Glutamatergic neuron (in vitro differentiated cells): Measurements from ENCODE around the gene SAE1. TPM values are rescaled to one million over a fixed set of nuclear protein-coding genes. Genes with fewer than 3 reads are reported as not detected.

Source experiments
- DNase-seq: peaks from one replicate; pipeline ENCODE4 v3.0.0; 2022
- H3K27ac Mint-ChIP-seq: one replicate; pipeline ENCODE4 v1.8.0; 2020; ENCODE audit warnings: mild to moderate bottlenecking, mixed read lengths, inconsistent platforms; ENCODE audit not compliant: unreplicated experiment
- H3K27me3 Mint-ChIP-seq: one replicate; pipeline ENCODE4 v1.8.0; 2020; ENCODE audit warnings: mild to moderate bottlenecking, moderate library complexity, mixed read lengths, inconsistent platforms; ENCODE audit not compliant: unreplicated experiment
- H3K36me3 Mint-ChIP-seq: one replicate; pipeline ENCODE4 v1.8.0; 2020; ENCODE audit warnings: mild to moderate bottlenecking, mixed read lengths, inconsistent platforms; ENCODE audit not compliant: unreplicated experiment
- H3K4me1 Mint-ChIP-seq: one replicate; pipeline ENCODE4 v1.8.0; 2020; ENCODE audit warnings: mild to moderate bottlenecking, low read depth, mixed read lengths, inconsistent platforms; ENCODE audit not compliant: unreplicated experiment
- H3K4me3 Mint-ChIP-seq: one replicate; pipeline ENCODE4 v1.8.0; 2020; ENCODE audit warnings: mild to moderate bottlenecking, mixed read lengths, inconsistent platforms; ENCODE audit not compliant: unreplicated experiment
- H3K9me3 Mint-ChIP-seq: one replicate; pipeline ENCODE4 v1.8.0; 2020; ENCODE audit warnings: mild to moderate bottlenecking, moderate library complexity, mixed read lengths, inconsistent platforms; ENCODE audit not compliant: unreplicated experiment
- CTCF ChIP-seq: fragments of 200-600 bp; sonication (generic); IDR thresholded peaks from one replicate; pipeline ENCODE4 v1.5.0; 2021; ENCODE audit not compliant: partially characterized antibody, unreplicated experiment
- total RNA-seq: library from RNA; stranded (reverse); fragmentation: NEBNext Ultra II Directional; extraction: Animal tissue kit (Norgen Biotek cat#: 25700); gene quantifications from one replicate; pipeline ENCODE4 v1.2.1, GENCODE V29; 2021; ENCODE audit not compliant: unreplicated experiment

Gene SAE1
- total RNA-seq, 1 donor from 2014 or later = 79.9 TPM

- DNase-seq = no peak
- Mint-ChIP-seq H3K9me3 (peaks cover 7% of the 10 kb centered on the region), H3K36me3 (no peaks in the 10 kb centered on the region), H3K27me3 (peaks cover 2% of the 10 kb centered on the region), H3K4me3 (no peak overlapping the region), H3K4me1 (peaks cover 29% of the 10 kb centered on the region), H3K27ac (no peak overlapping the region)
- no peak for TF ChIP-seq CTCF
These were observed 35.0 kb upstream of the SAE1 start for GRCh38 chr19:47095476-47096099.

- peak overlapping the region; percentile 20 for H3K4me3 Mint-ChIP-seq
- no peak for DNase-seq
- TF ChIP-seq CTCF = no peak
- no peaks in the 10 kb centered on the region for H3K27me3 Mint-ChIP-seq
- H3K27ac Mint-ChIP-seq = peak overlapping the region; percentile 48
- H3K36me3 Mint-ChIP-seq = no peaks in the 10 kb centered on the region
- H3K9me3 Mint-ChIP-seq = peaks cover 7% of the 10 kb centered on the region
- peaks cover 29% of the 10 kb centered on the region for H3K4me1 Mint-ChIP-seq
These were observed 34.4 kb upstream of the SAE1 start for GRCh38 chr19:47096100-47096704.

DNA sequence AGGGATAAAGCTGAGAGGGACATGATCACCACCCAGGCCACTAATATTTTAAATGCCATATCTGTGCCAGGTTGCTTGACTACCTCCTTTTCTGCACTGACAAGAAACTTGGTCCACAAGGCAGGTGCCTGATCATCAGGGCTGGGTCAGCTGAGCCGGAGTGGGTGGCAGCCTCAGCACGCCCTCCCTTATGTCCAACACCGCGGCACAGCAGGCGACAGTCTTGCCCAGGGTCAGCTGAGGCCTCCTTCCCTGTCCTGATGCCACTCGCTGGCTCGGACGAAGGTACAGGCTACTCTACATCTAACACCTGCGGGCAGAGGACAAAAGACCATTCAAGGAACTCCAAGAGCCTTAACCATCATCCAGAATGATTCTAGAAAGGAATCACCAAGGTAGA, 33.9 kb upstream of the SAE1 start:
- peaks cover 29% of the 10 kb centered on the region for H3K4me1 Mint-ChIP-seq
- H3K36me3 Mint-ChIP-seq = no peaks in the 10 kb centered on the region
- no peak for TF ChIP-seq CTCF
- H3K27me3 Mint-ChIP-seq = no peaks in the 10 kb centered on the region
- peak overlapping the region; percentile 46 for H3K4me3 Mint-ChIP-seq
- no peak for DNase-seq
- H3K27ac Mint-ChIP-seq = peak overlapping the region; percentile 46
- H3K9me3 Mint-ChIP-seq = peaks cover 7% of the 10 kb centered on the region

GRCh38 chr19:47097396-47098201, 33.0 kb upstream of the SAE1 start:
- H3K27ac Mint-ChIP-seq = peak overlapping the region; percentile 78
- no peaks in the 10 kb centered on the region for H3K27me3 Mint-ChIP-seq
- no peaks in the 10 kb centered on the region for H3K36me3 Mint-ChIP-seq
- peaks cover 4% of the 10 kb centered on the region for H3K9me3 Mint-ChIP-seq
- peaks cover 33% of the 10 kb centered on the region for H3K4me1 Mint-ChIP-seq
- TF ChIP-seq CTCF = no peak
- peak overlapping the region; percentile 50 for H3K4me3 Mint-ChIP-seq
- peak; percentile 41 for DNase-seq
